HG03095 (cell line): ENCODE data around the gene NTRK3.

Experiments
- ATAC-seq: cut with Tn5 transposase; IDR thresholded peaks from one replicate; pipeline ENCODE4 v1.9.1; 2021; ENCODE audit warnings: moderate library complexity; ENCODE audit not compliant: unreplicated experiment

NTRK3 gene

DNA sequence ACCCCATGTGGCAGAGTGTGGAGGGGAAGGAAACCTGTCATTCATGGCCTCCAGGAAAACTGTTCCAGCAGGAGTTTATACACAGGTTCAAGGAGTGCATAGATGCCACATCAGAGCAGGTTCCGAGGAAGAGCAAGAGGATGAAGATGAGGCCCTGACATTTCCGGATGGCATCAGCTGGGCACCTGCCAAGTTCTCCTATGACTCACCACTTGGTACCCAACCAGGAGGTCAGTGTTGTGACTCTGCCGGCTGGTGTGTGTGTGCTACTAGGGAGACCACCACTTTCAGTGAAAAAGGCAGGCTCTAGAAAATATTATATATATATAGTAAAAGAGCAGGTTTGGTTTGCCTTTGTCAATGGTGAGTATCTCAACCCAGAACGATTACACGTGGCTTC lies 69.3 kb downstream of the NTRK3 start:
- ATAC-seq = no peak

DNA sequence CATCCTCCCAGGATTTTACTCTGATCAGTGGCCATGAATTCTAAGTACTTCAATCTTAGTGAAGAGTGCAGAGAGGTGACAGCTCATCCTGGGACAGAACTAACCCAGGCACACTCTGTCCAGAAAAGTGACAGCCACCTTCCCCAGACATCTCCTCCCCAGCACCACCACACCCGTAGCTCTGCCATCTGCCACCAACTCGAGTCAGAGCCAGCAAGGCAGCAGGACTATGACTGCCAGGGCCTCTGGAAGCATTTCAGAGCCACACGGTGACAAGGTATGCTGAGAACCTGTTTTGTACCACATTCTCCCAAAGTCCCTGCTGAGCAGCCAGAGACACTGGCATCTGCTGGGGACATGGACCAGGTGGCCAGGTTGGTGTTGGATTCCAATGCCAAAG lies 71.0 kb downstream of the NTRK3 start:
- ATAC-seq = no peak

DNA sequence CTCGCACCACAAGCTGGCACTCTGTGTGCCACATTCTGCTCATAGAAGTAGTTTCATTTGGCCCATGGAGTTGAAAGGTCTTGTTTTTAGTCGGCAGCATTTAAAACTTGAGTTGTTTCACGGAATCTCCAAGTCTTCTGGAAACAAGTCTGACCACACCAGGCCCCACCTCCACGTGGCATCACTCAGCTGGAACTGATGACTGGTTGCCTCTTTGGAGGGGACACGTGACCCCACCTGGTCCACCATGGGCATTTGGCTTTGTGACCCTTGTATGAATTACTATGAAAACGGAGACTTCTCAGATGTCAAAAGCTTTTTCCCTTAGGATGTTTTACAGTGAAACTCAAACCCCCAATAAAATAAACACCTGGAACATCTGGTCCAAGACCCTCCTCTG lies 74.9 kb downstream of the NTRK3 start:
- no peak for ATAC-seq

DNA sequence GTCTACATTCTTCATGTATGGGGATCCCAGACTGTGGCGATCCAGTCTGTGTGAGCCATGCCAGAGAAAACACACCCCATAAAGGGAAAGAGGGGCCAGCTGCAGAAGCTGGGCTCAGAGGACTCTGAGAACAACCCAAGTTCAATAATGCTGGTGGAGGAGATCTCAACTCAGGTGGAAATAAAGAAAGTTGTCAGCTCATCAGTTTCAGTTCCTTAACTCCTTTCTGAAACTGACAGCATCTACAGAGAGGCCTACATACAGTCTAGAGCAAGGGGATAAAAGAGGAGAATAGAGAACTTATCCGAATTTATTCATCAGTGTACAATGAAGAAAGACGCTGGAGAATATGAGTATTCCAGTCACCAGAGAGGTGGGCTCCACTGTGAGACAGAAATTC lies 77.0 kb downstream of the NTRK3 start:
- ATAC-seq = peak; percentile 93

DNA sequence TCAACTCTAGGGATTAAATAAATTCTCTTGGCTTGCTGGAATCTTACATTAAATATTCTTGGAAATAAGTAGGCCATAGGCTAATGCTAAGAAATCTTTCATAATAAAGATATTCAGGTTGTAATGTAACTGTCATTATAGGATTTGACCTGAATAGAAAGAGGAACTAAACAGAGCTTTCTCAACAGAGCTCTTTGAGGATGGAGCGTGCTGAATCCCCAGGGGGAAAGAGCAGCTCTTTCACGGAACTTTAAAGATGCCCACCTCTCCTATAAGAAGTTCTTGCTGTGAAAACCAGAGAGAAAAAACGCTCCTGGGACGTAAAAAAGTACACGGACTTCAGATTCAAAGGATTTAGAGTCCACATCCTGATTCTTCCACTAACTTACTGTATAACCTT lies 77.9 kb downstream of the NTRK3 start:
- ATAC-seq = no peak

DNA sequence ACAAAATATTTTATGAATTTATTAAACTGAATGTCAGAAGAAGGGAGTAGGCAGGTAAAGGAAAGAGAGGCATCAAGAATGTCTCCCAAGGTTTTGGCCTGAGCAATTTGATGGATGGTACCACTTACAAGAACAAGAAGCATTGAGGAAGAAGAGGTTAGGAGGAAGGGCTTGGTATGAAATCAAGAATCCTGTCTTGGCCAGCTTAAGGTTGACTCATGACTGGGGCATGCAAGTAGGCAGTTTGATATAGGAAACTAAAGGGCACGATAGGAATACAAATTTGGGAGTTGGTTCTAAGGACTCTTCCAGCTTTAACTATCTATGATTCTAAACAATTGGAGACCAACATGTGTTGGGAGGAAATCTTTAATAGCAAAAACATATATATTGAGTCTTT lies 79.1 kb downstream of the NTRK3 start:
- no peak for ATAC-seq

DNA sequence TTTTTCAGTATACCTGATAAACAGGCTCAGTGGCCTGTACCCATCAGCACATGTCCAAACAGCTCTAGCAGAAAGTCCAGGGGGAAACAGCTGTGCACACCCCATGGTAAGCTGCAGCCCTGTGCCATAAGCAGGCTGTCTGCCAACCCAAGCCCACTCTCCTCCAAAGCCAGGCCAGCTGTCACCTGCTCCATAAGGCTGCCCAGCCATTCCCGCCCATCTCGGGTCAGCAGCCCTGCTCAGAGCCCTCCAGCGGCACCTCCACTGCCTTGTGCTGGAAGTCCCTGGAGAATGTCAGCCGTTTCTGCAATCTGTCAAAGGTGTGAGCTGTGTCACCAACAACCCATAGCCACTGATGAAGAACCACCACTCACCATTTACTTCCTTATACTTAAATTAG lies 82.0 kb downstream of the NTRK3 start:
- ATAC-seq = no peak

DNA sequence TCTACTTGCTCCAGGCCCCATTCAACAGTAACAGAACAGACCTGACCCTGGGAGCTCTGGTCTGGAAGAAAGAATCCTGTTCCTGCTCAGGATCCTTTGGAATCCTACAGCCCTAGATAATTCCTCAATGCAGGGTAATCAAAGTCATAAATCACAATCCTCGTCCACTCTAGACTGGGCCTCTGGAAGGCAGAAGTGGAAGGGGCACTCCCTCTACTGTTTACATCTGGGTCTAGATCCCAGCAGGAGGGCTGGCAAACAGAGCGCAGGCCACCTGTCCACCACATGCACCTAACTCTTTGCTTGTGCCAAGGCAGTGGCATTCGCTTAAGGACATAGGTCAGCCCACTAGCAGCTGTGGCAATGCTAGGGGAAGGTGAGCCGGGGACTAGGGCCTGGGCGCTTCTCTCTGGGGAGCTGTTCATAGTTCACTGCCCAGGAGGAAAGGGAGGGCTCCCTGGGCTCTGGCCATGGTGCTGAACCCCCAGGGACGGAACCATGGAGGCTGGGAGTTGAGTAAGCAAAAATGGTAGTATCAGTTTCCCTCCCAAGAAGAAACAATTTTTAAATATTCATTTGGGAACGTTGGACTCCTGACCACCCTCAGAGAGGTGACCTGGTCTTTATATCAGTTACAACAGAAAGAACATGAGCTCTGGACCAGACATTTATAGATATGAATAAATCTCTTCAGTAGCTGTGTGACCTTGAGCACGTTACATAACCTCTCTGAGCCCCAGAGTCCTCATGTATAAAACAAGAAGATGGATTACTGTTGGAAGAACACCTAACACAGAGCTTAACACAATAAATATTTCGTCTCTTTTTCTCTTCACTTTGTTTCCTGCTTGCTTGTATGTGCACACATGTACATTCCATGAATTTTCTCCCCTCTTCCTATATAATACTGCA lies 90.2 kb downstream of the NTRK3 start:
- ATAC-seq = no peak

DNA sequence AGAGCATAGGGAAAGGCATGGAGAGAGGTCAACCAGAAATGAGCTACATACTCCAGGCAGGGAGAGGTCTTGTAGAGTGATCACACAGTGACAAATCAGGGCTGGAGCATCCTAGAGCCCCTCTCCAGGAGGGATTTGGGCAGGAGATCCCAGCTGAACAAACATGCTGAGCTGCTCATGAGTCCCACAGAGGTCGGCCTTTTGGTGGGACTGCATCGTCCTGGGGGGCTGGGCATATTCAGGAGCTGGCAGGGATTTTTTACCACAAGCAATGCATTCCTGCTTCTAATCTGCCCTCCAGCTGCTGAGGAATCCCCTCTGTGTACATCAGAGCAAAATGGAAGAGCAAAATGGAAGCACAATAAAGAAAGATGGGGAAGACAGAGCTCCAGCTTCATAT lies 94.9 kb downstream of the NTRK3 start:
- no peak for ATAC-seq

DNA sequence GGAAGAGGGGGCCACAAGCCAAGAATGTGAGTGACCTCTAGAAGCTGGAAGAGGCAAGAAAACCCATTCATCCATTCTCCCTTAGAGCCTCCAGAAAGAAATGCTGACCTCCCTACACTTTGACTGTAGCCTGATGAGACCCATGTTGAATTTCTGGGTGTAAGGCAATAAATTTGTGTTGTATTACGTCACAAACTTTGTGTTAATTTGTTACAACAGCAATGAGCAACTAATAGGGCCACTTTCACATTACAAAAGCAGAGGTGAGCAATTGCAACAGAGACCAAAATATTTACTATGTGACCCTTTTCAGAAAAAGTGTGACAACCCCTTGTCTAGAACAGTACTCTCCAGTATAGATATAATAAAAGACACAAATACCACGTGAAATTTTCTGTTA lies 101.2 kb downstream of the NTRK3 start:
- ATAC-seq = no peak

DNA sequence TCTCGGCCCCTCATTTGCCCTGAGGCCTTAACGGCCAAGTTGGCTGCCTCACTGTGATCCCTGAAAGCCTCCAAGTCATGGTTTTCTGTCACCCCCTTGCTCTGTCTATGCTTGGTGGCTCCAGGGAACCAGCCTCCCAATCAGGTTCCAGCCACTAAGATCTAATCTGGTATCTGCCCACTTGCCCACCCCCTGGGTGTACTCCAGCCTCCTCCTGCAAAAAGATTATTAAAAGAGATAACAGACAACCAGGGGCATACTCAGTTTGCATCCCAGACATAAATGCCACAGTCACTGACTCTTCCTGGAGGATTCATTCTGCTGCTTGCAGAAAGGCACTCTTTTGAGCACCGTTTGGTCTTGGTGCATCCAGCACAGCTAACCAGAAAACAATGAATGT lies 103.9 kb downstream of the NTRK3 start:
- no peak for ATAC-seq

DNA sequence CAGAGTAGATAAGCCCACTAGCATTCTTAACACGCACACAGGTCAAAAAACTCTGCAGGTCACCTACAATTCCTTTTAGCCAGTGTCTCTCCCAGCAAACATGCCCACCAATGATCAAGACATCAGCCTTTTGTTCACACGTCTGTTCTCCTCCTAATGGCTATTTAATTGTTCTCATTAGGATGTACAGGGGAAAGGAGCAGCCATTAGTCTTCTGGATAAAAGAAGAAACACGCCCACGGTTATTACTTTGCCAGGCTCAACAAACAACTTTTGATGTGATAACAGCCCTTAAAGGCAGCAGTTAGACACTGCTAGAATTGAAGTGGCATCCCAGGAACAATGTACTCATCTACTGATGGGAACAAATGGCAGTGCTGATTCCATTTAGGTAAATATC lies 108.8 kb downstream of the NTRK3 start:
- no peak for ATAC-seq

DNA sequence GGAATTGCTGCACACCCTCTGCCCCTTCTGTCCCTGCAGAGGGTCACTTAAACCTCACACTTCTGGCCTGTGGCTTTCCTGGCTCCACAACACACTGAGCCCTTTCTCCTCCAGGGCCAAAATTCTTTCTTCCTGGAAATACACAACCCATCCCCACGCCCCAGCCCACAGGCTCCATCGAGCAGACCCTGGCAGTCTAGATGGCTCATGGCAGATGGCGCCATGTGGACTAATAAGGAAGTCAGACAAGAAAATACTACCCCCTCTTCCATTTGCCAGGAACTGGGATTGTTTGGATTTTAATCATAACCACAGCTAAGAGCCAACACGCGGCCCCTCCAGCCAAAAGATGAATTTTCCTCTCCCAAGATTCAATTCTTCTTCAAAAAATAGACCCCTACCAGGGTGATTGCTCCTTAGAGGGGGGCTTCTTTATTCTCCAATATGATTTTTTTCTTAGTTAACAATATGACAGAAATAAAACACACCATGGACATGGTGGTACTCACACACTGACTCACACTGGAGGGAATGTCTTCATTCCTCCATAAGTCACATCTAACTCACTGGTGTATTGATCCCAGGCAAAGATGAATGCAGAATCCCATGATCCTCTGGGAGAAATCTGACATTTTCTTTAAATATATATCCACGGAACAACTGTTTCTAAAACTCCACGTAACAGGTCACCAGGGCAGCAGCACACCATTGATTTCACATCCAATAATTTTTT lies 111.5 kb downstream of the NTRK3 start:
- no peak for ATAC-seq

DNA sequence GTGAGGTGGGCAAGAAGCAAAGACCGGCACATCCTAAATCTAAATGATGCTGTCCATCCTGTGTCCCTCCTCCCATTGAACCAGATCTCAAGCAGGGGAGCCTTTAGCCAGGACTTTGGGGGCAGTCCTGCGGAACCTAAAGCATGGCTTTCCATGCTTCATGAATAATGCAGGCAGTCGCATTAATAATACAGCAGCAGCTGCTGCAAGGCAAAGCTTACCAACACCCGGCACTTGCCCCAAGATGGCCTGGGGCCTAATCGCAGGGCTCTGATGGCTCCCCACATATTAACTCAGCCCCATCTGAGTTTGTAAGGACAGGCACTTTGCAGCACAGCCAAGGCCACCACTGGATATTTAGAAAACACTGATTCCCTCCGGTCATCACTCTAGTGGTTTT lies 114.4 kb downstream of the NTRK3 start:
- no peak for ATAC-seq

DNA sequence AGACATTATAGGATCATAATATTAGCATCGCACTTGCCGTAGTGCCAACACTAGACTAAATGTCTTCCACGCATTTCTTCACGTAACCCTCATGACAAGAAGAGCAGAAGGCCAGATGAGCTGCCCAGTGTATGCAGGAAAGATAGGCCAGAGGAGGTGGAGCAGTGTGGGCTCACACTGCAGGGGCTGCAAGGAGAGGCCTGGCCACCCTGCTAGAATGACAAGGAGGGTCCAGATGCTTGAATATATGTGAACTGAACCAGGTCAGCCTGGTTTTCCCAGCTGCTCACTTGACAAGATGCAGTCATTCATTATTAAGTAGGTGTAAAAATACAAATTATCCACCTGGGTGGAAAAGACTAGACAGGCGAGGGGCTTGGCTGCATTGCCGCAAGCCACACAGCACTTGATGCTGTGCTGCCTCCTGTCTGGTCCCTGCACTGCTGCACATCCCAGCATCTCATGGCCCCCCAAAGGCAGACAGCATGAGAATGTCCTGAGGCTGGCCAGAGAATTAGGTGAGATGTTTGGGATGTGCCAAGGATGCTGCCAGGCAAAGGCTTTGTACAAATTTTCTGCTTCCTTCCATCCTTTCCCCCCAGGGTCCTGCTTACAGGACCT lies 115.2 kb downstream of the NTRK3 start:
- ATAC-seq = no peak

DNA sequence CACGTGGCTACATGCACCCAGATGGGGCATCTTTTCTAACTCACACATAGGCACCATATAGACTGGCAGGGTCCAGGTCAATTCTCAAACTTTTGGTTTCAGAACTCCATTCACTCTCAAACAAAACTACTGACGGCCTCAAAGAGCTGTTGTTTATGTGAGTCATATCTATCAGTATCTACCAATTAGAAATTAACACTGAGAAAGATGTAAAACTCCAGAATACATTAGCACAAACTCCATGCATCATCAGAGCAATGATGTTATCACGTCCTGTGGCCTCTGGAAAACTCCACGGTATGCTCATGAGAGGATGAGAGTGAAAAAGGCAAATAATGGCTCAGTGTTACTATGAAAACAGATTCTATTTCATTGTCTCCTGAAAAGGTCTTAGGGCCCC lies 116.1 kb downstream of the NTRK3 start:
- ATAC-seq = no peak

DNA sequence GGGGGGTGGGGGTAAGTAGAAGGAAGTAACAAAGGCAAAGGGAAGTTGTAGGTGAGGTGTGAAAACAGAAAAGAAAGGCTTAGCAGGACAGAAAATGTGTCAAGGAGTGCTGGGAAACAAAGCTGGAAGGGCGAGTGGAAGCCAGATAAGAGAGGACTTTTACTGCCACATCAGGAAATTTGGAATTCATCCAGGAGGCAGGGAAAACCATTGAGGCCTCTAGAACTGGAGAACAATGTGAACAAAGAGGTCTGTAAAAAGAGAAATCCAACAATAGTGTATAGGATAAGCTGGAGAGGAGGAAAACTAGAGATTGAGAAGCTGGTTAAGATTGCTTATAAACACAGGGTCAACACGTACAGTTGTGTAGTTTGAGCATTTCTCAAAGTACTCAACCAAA lies 116.6 kb downstream of the NTRK3 start:
- no peak for ATAC-seq

DNA sequence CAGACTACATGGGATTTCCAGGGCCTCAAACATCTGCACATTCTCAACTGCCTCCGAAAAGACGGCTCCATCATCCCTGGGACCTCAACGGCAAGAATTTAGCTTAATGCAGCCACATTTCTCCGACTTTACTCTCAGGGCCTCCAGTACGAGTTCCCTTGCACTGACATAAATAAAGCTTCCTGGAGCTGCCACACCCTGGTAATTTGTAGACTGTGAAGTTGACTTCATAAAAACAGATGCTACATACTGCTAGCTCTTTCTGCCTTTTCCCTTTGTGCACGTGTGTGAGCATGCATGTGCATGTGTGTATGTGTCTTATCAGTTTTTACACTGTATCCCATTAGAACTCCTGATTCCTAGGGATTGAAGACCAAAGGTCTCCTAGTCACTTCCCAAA lies 122.7 kb downstream of the NTRK3 start:
- no peak for ATAC-seq

DNA sequence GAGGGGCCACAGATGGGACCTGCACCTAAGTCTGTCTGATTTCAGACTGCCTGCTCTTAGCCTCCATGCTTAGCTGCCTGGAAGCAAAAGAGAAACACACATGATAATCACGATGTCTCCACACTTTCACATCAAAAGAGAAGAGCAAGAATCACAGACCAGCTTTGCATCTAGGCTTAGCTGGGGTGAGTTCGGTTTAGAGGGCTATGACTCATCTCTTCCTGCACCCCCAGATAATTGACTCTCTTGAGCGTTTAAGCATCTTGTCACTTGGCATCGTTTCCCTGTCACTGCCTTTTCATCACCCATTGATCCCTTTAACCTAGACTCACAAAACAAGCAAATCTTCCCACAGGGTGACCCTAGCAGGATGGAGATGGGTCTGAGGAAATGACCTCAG lies 124.0 kb downstream of the NTRK3 start:
- no peak for ATAC-seq

DNA sequence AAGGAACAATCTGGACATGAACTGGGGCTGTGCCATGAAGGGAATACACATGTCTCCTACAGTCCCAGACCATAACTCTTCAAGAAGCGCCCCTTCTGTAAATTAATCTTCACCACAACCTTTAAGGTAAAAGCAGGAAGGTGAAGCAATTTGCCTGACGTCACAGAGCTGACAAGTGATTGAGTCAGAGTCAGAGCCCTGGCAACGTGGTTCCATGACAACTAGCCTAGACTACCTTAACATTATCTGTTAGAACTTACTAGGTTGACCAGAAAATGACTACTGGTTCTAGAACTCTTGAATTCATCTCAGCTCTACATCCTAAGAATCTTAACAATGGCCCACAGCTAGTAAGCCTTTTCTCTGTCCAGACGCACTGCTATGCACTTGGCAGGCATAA lies 124.6 kb downstream of the NTRK3 start:
- ATAC-seq = no peak

DNA sequence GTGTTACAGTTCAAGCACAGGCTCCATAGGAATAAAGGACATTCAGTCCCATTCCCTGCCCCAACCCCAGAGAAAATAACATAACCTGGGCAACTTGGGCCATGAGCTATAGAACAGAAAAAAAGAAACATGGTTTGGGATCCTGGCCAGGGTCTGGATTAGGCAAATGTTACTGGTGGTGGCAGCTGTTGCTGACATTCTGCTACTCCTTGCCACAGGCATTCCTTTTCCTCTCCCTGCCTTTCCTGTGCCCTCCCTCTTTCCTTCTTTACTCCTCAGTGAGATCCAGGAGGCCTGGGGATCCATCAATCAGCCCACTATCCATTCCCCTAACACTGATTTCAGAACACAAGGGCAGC lies 129.1 kb downstream of the NTRK3 start:
- ATAC-seq = no peak
